GM21619 (cell line): ENCODE measurements around the gene FKBP10.
A peak's percentile ranks its signal among the peaks of the same experiment; 100 is the strongest.

ENCODE experiments used
- ATAC-seq: cut with Tn5 transposase; IDR thresholded peaks from one replicate; pipeline ENCODE4 v1.9.1; 2021; ENCODE audit not compliant: unreplicated experiment

The FKBP10 gene

GRCh38 chr17:41781404-41782110 lies 31.2 kb upstream of the FKBP10 start:
- ATAC-seq, result no peak

DNA sequence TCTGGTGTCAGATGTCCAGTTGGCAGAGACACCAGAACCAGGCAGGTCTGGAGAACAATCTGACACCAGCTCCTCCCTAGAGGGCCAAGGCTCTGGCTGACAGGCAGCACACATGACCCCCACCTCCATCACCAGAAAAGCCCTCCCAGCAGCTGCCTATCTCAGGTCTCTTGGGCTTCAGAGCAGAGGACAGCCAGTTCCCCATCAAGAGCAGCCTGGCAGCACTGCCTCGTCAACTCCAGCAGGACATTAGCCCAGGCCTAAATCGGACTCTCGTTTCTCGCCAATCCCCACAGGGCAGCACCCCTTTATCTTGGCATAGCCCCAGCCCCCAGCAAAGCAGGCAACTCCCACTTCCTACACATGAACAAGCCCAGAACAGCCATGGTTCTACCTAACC lies 30.7 kb upstream of the FKBP10 start:
- no peak for ATAC-seq

DNA sequence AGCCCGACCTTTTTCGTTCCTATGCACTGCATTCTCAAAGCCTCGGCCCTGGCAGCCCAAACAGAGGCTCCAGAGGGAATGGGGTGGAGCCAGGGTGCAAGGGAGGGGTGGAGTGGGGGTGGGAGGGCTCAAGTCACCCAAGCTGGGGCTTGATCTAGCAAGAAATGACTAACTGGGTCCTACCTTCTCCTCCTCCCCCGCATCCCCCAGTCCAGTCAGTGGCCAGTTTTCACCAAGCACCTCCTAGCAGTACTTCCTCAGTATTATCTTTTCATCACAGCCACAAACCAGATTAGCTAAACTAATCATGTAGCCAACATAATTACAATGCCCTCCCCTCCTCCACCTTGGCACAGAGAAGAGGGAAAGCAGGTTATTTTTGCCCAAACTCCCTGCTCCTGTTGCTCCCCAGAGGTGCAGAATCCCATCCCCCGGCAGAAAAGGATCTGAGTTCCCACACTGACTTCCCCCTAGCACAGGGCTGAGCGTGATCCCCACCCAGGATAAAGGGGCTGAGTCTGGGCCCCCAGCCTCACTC lies 28.5 kb upstream of the FKBP10 start:
- ATAC-seq, result no peak

- ATAC-seq, result no peak
Measured at GRCh38 chr17:41785091-41785858, 27.5 kb upstream of the FKBP10 start.

DNA sequence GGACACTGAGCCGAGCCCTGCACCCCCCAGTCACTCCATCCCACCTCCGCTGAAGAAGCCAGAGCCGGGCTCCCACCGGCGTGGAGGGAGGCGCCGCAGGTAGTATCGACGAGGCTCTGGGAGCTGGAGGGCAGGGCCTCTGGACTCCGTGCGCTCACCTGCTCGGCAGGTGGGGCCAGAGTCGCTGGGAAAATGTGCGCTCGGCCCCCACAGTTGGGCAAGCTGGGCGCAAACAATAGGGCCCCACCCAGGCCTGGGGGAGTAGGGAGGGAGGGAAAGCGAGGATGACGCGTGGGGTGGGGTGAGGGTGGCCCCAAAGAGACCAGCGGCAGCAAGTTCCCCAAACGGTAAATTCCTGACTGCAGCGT lies 27.0 kb upstream of the FKBP10 start:
- ATAC-seq, result no peak

GRCh38 chr17:41786227-41787020 lies 26.4 kb upstream of the FKBP10 start, which contains the start of gene JUP:
Gene JUP, minus strand, starts transcription at chr17:41786711. Its CDS starts 14,857 bp downstream, at chr17:41771854.
- peak; percentile 76 for ATAC-seq

- ATAC-seq, result no peak
Measured at GRCh38 chr17:41787021-41787418, 25.8 kb upstream of the FKBP10 start.

DNA sequence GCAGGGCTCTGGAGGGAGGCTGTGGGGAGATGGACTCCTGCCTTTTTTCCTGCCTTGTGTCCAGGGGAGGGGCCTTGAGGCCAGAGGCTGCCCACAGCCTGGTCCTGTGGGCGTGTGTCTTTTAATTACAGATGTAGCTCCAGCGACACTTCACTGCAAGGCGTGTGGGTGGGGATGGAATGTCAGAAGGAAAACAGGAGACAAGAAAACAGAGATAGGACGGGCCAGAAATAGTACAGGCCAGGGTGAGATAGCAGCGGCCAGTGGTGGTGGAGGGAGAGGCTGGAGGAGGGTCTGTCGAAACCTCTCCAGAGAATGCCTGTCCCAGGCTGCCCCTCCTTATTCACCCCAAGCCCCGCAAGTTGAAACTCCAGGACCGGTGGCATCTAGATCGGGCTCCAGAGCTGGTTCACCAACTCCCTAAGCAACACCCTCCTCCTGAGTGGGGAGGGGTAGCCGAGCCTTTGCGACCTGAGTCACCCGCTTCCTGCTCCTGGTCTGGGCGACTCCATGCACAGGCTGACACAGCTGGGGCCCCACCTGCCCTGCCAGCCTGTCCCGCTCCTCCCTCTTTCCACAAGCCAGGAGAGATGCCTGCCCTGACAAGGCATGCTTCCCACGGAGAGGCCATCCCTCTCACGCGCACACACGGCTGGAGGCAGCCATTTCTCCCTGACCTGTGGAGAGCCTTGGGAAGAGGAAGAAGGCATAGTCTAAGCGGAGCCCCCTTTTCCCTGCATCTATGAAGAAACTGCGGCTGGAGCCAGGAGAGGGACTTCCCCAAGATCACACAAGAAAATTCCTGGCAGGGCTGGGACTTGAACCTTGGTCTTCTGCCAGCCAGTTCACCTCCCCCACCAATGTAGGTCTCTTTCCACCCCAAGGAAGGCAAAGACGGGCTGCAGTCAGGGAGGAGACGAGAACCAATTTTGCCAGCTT lies 19.7 kb upstream of the FKBP10 start:
- no peak for ATAC-seq

- ATAC-seq, result no peak
Measured at GRCh38 chr17:41793784-41794539, 18.8 kb upstream of the FKBP10 start.

DNA sequence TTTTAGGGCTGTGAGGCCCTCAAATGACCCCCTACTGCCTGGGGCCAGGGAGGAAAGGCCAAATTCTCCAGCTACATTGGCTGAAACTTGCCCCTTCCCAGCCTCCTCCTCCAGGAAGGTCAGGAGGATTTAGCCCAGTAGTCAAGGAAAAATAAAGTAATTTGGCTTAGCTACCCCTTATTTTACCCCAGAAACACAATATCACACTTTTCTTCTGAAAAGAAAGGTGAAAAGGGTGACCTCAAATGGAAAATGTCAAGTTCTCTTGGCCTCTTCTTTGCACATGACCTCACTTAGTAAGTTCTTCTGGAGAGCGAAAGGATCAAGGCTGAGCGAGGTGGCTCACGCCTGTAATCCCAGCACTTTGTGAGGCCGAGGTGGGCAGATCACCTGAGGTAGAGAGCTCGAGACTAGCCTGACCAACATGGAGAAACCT lies 18.2 kb upstream of the FKBP10 start:
- ATAC-seq, result no peak

- no peak for ATAC-seq
Measured at GRCh38 chr17:41796121-41796895, 16.5 kb upstream of the FKBP10 start.

DNA sequence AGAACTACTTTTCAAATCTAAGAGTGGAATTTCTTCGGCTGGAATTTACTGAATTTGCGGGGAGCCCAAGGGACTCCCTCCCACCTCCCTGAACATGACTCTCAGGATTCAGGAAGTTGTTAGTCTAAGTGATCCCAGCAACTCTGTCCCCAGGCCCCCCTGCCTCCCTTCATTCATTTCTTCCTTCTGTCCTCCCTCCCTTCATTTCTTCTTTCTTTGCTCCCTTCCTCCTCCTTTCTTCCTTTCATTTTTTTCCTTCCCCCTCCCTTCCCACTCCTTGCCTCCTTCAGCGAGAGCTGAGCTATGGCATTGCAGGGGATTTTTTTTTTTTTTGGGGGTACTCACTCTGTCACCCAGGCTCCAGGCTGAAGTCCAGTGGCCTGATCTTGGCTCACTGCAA lies 15.4 kb upstream of the FKBP10 start:
- no peak for ATAC-seq

- no peak for ATAC-seq
Measured at GRCh38 chr17:41799366-41799765, 13.4 kb upstream of the FKBP10 start.

DNA sequence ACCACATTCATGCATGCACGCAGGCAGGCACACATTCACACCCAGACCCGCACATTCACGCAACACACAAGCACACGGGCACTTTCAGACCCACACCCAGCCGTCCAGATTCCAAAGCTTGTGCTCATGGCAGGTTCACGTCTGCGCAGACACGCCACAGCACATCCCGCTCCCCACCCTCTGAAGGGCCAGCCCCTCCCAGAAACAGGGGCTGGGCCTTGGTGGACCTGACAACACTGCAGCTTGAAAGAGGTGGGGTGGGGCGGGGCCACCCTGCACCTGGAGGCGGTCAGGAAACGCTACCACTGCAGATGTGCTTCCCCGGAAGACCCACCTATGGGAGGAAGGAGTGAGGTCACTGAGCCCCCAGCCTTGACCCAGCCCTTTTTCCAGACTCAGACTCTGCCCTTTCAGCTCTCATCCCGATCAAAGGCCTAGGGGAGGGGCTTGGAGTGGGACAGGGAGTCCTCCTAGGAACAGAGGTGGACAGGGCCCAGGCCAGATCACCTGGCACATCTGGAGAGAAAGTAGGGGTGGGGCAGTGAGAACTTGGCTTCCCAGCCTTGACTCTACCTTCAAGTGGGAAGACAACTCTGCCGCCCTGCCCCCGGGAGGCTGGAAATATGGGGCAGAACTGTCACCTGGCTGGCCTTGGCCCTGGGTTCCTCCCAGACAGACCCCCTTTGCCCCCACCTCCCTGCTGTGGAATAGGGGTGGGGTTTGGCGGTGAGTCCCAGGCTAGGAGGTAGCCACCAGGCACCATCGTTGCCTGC lies 12.0 kb upstream of the FKBP10 start:
- no peak for ATAC-seq

DNA sequence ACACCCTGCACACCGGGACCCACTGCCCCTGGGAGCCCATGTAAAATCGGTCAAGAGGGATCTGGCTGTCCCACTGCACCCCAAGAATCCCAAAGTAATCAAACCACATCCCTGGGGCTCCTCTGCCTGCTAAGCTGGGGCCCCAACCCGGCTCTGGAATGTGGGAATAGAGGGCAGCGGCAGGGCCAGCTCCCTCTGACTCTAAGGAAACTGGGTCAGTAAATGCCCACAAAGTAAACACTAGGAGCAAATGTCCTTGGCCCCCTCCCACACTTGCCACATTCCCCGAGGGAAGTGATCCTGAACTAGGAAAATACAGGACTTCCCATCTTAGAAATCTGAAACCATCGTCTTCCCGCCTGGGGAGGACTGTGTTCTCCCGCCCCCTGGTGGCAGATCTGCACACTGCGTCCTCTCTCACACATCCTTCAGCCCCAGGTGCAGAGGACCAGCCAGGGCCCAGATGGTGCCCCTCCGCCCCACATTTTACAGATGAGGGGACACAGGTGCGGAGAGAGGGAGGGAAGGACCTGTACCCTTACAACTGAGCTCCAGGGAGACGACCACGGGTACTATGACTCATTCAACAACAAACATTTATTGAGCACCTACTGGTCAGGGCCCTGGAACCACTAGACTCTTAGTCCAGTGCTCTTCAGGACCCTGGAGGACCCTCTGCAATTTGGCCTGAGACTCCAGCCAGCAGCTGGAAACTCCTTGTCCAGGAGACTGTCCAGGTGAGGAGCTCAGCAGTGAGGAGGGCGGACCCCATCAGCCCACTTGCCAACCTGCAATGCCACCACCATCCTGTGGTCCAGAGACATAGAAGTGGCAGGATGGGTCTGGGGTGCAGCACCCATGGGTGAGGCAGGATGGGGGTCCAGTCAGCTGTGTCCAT lies 11.2 kb upstream of the FKBP10 start:
- no peak for ATAC-seq

DNA sequence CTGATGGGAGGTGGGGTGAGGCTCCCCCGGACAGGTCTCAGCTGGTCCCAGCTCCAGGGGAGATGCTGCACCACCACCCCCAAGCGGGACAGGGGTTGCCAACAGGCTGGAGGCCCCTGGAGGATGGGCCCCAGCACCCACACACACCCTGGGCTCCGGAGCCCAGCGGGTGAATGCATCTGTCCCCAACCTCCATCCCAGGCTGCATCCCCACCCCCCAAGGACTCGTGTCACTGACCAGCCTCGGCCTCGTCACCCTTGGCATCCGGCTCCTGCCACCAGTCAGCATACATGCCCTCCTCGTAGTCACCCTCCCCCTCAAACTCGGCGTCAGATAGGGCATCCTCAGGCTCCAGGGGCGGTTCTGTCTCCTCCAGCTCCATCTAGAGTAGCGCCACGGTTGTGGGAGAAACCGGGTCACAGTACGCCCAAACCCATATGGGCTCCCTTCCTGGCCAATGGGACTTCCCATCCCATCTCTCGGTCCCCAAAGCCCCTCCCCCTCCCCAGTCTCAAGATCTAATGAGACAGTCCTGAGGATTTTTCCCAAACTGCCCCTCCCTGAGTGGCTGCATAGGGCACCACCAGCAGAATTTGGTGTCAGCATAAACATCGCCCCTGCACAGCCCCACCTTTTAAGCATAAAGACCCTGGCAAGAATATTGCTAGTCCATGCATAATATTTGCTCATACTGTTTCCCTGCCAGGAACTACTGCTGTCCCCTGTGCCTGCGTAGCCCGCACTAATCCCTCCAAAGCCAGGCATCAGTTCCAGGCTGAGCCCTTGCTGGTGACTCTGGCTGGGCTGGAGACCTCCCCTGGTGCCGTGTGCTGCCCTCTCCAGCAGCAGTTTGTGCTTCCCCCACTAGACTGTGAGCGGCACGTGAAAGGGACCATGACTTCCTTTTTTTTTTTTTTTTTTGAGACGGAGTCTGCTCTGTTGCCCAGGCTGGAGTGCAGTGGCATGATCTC lies 9.5 kb upstream of the FKBP10 start:
- ATAC-seq, result no peak
